HepG2 (cell line): ENCODE data around the gene SMC1A. TPM values are rescaled to one million over a fixed set of nuclear protein-coding genes. Genes with fewer than 3 reads are reported as not detected.

Experiments
- ATAC-seq: fragments of 200-7000 bp; cut with Tn5 transposase; 3 replicates; pipeline ENCODE4 v1.9.1; 2020; ENCODE audit warnings: mild to moderate bottlenecking, moderate library complexity
- BruUV-seq: library from RNA; stranded (reverse); fragments of 400-500 nt; replicated peaks from 2 replicates; lab custom pipeline; 2021; lab: Mats Ljungman, UMichigan
- CTCF ChIA-PET: fragments of 300-600 bp; formaldehyde crosslinking; extraction: SDS; loops from one replicate; lab custom pipeline; 2021; ENCODE audit warnings: low total read pairs, inconsistent platforms, low intra/inter-chr PET ratio; lab: Yijun Ruan, JAX
- POLR2A ChIA-PET: fragments of 350-600 bp; sonication (Branson Sonifier 250); formaldehyde crosslinking; loops from one replicate; lab custom pipeline; 2020; ENCODE audit warnings: antibody characterized with exemption, inconsistent platforms; lab: Yijun Ruan, JAX
- DNase-seq: peaks from one replicate; pipeline ENCODE4 v3.0.0-alpha.2; 2015; ENCODE audit warnings: low spot score
- FAIRE-seq: peaks from 3 replicates; lab custom pipeline; 2011; peaks lifted over from hg19 to GRCh38; lab: Jason Lieb, UNC
- H2AFZ ChIP-seq: one replicate; pipeline ENCODE4 v1.6.1; 2011; ENCODE audit warnings: low read length, inconsistent platforms
- H3K27ac ChIP-seq: fragments of 300-600 bp; 3 replicates; pipeline ENCODE4 v1.8.0; 2011; ENCODE audit warnings: mixed run types, mild to moderate bottlenecking, mixed read lengths, low read length, inconsistent platforms; ENCODE audit not compliant: insufficient read depth; ENCODE audit errors: extremely low read length
- H3K27me3 ChIP-seq, 2 experiments: fragments of 200-600 bp in 1 of 2; 2 replicates in 1 of 2; 3 replicates in 1 of 2; pipeline versions ENCODE4 v1.6.0 to v1.8.0; 2011; ENCODE audit warnings: low read length in 2 of 2, mild to moderate bottlenecking in 2 of 2, moderate library complexity in 2 of 2, inconsistent platforms in 1 of 2; ENCODE audit not compliant: insufficient read depth in 2 of 2, control insufficient read depth in 1 of 2
- H3K36me3 ChIP-seq, 2 experiments: fragments of 200-600 bp in 1 of 2; replicated peaks in 1 of 2; 2 replicates in 1 of 2; 3 replicates in 1 of 2; pipeline versions ENCODE4 v1.5.1 to v1.8.0; 2011; ENCODE audit warnings: low read length in 2 of 2, inconsistent platforms in 1 of 2; ENCODE audit not compliant: insufficient read depth in 2 of 2, control insufficient read depth in 1 of 2
- H3K4me1 ChIP-seq: 2 replicates; pipeline ENCODE4 v1.5.1; 2012; ENCODE audit warnings: low read length, inconsistent platforms; ENCODE audit not compliant: insufficient read depth
- H3K4me2 ChIP-seq: 2 replicates; pipeline ENCODE4 v1.6.0; 2011; ENCODE audit warnings: low read depth, low read length, inconsistent platforms
- H3K4me3 ChIP-seq, 3 experiments: fragments of 200-600 bp in 1 of 3; sonication (generic), shearing (Covaris generic) in 1 of 3; replicated peaks in 1 of 3; 2 replicates each; pipeline ENCODE4 v1.5.1; 2011 to 2016; ENCODE audit warnings: low read length in 3 of 3, inconsistent platforms in 2 of 3, low read depth in 2 of 3, mild to moderate bottlenecking in 2 of 3, control low read depth in 1 of 3, mixed read lengths in 1 of 3; ENCODE audit not compliant: insufficient read depth in 1 of 3
- H3K79me2 ChIP-seq: one replicate; pipeline ENCODE4 v1.6.1; 2011; ENCODE audit warnings: low read length, inconsistent platforms; ENCODE audit not compliant: insufficient read depth
- H3K9ac ChIP-seq: 2 replicates; pipeline ENCODE4 v1.6.0; 2011; ENCODE audit warnings: mild to moderate bottlenecking, low read depth, low read length, inconsistent platforms; ENCODE audit not compliant: insufficient read depth
- H3K9me3 ChIP-seq: 2 replicates; pipeline ENCODE4 v1.5.1; 2012; ENCODE audit warnings: mild to moderate bottlenecking, low read length
- H4K20me1 ChIP-seq: 2 replicates; pipeline ENCODE4 v1.6.0; 2011; ENCODE audit warnings: inconsistent platforms, mild to moderate bottlenecking, low read length, moderate library complexity; ENCODE audit not compliant: insufficient read depth
- ARID5B ChIP-seq: IDR thresholded peaks from 2 replicates; pipeline ENCODE4 v1.4.0; 2020; ENCODE audit warnings: mild to moderate bottlenecking, missing genetic modification reagents
- ATF7 ChIP-seq, 2 experiments: fragments of 450-650 bp in 1 of 2; sonication (generic) in 1 of 2; formaldehyde crosslinking in 1 of 2; IDR thresholded peaks; 2 replicates each; pipeline versions ENCODE4 v1.4.0 to v1.6.1; 2016 to 2020; ENCODE audit warnings: antibody characterized with exemption in 1 of 2, mild to moderate bottlenecking in 1 of 2, missing genetic modification reagents in 1 of 2
- CREB1 ChIP-seq, 2 experiments: fragments of 450-650 bp in 1 of 2; IDR thresholded peaks; 2 replicates each; pipeline ENCODE4 v1.6.1; 2016 to 2017; ENCODE audit warnings: control low read depth in 1 of 2, mild to moderate bottlenecking in 1 of 2, missing compliant biosample characterization in 1 of 2, missing genetic modification characterization in 1 of 2
- NFIB ChIP-seq: sonication (generic); formaldehyde crosslinking; IDR thresholded peaks from 2 replicates; pipeline ENCODE4 v1.9.0; 2021; ENCODE audit warnings: missing genetic modification reagents, mild to moderate bottlenecking, borderline replicate concordance
- NR2F1 ChIP-seq, 2 experiments: fragments of 450-650 bp in 1 of 2; formaldehyde crosslinking in 1 of 2; IDR thresholded peaks; 2 replicates each; pipeline versions ENCODE4 v1.5.0 to v1.6.1; 2016 to 2020; ENCODE audit warnings: mild to moderate bottlenecking in 1 of 2, missing compliant biosample characterization in 1 of 2, missing genetic modification reagents in 1 of 2, moderate library complexity in 1 of 2
- RFX1 ChIP-seq: fragments of 450-650 bp; IDR thresholded peaks from 2 replicates; pipeline ENCODE4 v1.6.1; 2017
- RFX5 ChIP-seq: IDR thresholded peaks from 2 replicates; pipeline ENCODE4 v1.6.1; 2011; ENCODE audit warnings: low read depth, low read length, improper control_type of control experiment
- RFXANK ChIP-seq: IDR thresholded peaks from 2 replicates; pipeline ENCODE4 v1.6.1; 2016
- THAP9 ChIP-seq: sonication (generic); formaldehyde crosslinking; IDR thresholded peaks from 2 replicates; pipeline ENCODE4; 2020; ENCODE audit warnings: missing genetic modification reagents, mild to moderate bottlenecking, borderline replicate concordance
- WGBS: methylation state at CpG from one replicate; pipeline ENCODE4 v1.1.6; 2017; ENCODE audit warnings: low lambda C conversion rate; 5-methylcytosine and 5-hydroxymethylcytosine counted together
- in situ Hi-C: cut with HindIII; loops from 2 replicates; pipeline ENCODE4 v1.10.0; 2017; ENCODE audit warnings: low pct_unique_long_range_greater_than_20kb; ENCODE audit not compliant: extremely low pct_ligation_motif_present
- intact Hi-C: fragments of 100-400 bp; cut with micrococcal nuclease; formaldehyde crosslinking; loops from one replicate; pipeline ENCODE4 v1.10.0; 2022; ENCODE audit not compliant: unreplicated experiment
- polyA plus RNA-seq, 8 experiments: library from polyadenylated mRNA; depleted of rRNA in 3 of 8; stranded (reverse) in 7 of 8; unstranded in 1 of 8; fragments of >200 nt; fragmentation: Illumina TruSeq in 4 of 8; extraction: Trizol in 4 of 8; gene quantifications; 2 replicates each; pipeline versions ENCODE4 v1.2.1 to v1.2.3, GENCODE V29; 2011 to 2016; ENCODE audit warnings: low read depth in 4 of 8, missing spikeins in 1 of 8, mixed read lengths in 1 of 8; ENCODE audit not compliant: insufficient read depth in 1 of 8
- total RNA-seq, 5 experiments: library from RNA; depleted of rRNA; stranded (reverse); fragments of >200 nt; fragmentation: Illumina TruSeq; extraction: Trizol; gene quantifications; 2 replicates each; pipeline ENCODE4 v1.2.3, GENCODE V29; 2016; ENCODE audit warnings: low read depth in 1 of 5

SMC1A gene
- total and polyA plus RNA-seq, 2 of the 13 experiments (the other 11 are each of a cell fraction or from before 2014, with no cell fraction given) = 9.4 to 46.6 TPM

GRCh38 chrX:53357799-53358530, 64.5 kb downstream of the SMC1A start:
- Histone ChIP-seq H3K9ac (no peak overlapping the region), H3K4me3 (no peak overlapping the region), H3K4me2 (no peak overlapping the region), H3K79me2 (no peaks in the 10 kb centered on the region), H2AFZ (no peak overlapping the region), H3K4me1 (no peaks in the 10 kb centered on the region), H3K36me3 (no peaks in the 10 kb centered on the region), H3K27me3 (no peaks in the 10 kb centered on the region), H4K20me1 (no peaks in the 10 kb centered on the region), H3K9me3 (no peaks in the 10 kb centered on the region), H3K27ac (no peak overlapping the region)
- in situ Hi-C loops = no loop called here
- no TSS peak for BruUV-seq
- CTCF ChIA-PET = no interaction called here
- POLR2A ChIA-PET = no interaction called here
- FAIRE-seq (no peak), ATAC-seq (no peak), DNase-seq (no peak)
- TF ChIP-seq ARID5B (no peak), RFX1 (peak; percentile 32; the same call in 1 of the 2 replicates)
- WGBS = 54% methylated on average over 2 of the region's 8 CpGs
- intact Hi-C loops = no loop called here

GRCh38 chrX:53356186-53356585, 66.3 kb downstream of the SMC1A start:
- no peaks in the 10 kb centered on the region for H3K4me1 ChIP-seq
- H3K4me3 ChIP-seq = no peak overlapping the region
- no peak overlapping the region for H3K27ac ChIP-seq
- ATAC-seq (no peak), DNase-seq (no peak), FAIRE-seq (no peak)
- WGBS = 51% methylated on average over 5 of the region's 14 CpGs
- H3K79me2 ChIP-seq = no peaks in the 10 kb centered on the region
- TF ChIP-seq CREB1 (IDR thresholded peaks at IDR 0.05) = peak; percentile 95
- TF ChIP-seq CREB1 (CRISPR knock-in tag; IDR thresholded peaks at IDR 0.05) = no peak
- TF ChIP-seq ATF7 (IDR thresholded peaks at IDR 0.05) = peak; percentile 64
- TF ChIP-seq ATF7 (CRISPR knock-in tag; IDR thresholded peaks at IDR 0.05) = no peak
- no peak for TF ChIP-seq NR2F1 (CRISPR knock-in tag; IDR thresholded peaks at IDR 0.05)
- TF ChIP-seq THAP9 = no peak
- peak; percentile 92 for TF ChIP-seq RFX5
- 0 out of 2 replicates have a peak, but pooled peaks have one; percentile 45 for TF ChIP-seq RFXANK (CRISPR knock-in tag)
- TF ChIP-seq NFIB (CRISPR knock-in tag) = no peak
- peak; percentile 34; the same call in 1 of the 2 replicates for TF ChIP-seq RFX1
- no peak overlapping the region for H3K9ac ChIP-seq
- in situ Hi-C loops = no loop called here
- BruUV-seq = no TSS peak
- H3K27me3 ChIP-seq = no peaks in the 10 kb centered on the region
- ChIA-PET CTCF (no interaction called here), POLR2A (no interaction called here)
- intact Hi-C loops = no loop called here
- no peaks in the 10 kb centered on the region for H3K9me3 ChIP-seq
- H3K36me3 ChIP-seq = no peaks in the 10 kb centered on the region
- no peaks in the 10 kb centered on the region for H4K20me1 ChIP-seq
- no peak overlapping the region for H2AFZ ChIP-seq
- no peak overlapping the region for H3K4me2 ChIP-seq
